Measurements from ENCODE around the gene BTN3A1. TPM values are rescaled to one million over a fixed set of nuclear protein-coding genes. Genes with fewer than 3 reads are reported as not detected.
"Not testable (repeated sequence)": the region's sequence is repeated elsewhere in the genome, so short reads cannot be mapped to it uniquely, and the experiment has no call there.

Gene BTN3A1
- total and polyA plus RNA-seq, 2 experiments from 2014 or later = 12.9 to 18.4 TPM

GRCh38 chr6:26377719-26378118 is 24.4 kb upstream of the BTN3A1 start:
- H3K27ac ChIP-seq = no peak overlapping the region
- no peaks in the 10 kb centered on the region for H3K27me3 ChIP-seq

GRCh38 chr6:26378143-26378542 is 23.9 kb upstream of the BTN3A1 start:
- not testable (repeated sequence) for H2AFZ ChIP-seq; H3K4me1 ChIP-seq (ENCODE audit: insufficient read depth); H4K20me1 ChIP-seq (ENCODE audit: insufficient read depth, poor library complexity, severe bottlenecking); DNase-seq (ENCODE audit: low spot score); H3K9me2 ChIP-seq (replicated peaks; ENCODE audit: insufficient read depth); H3K27me3 ChIP-seq; H3K9me3 ChIP-seq (ENCODE audit: low read depth); H3K27ac ChIP-seq; H3K4me2 ChIP-seq; H3K79me2 ChIP-seq; H3K36me3 ChIP-seq (replicated peaks; ENCODE audit: insufficient read depth, low read depth); H3K4me3 ChIP-seq

More at GRCh38 chr6:26377719-26378118, 24.4 kb upstream of the BTN3A1 start:
- no peak overlapping the region for H3K4me2 ChIP-seq
- WGBS (ENCODE audit: low lambda C conversion rate, missing lambda C conversion rate) = 63% methylated on average over 3 of the region's 3 CpGs
- no peaks in the 10 kb centered on the region for H3K9me2 ChIP-seq (replicated peaks; ENCODE audit: insufficient read depth)
- DNase-seq (ENCODE audit: low spot score) = no peak
- TF ChIP-seq EZH2phosphoT487 (IDR thresholded peaks at IDR 0.05; ENCODE audit: low read depth, severe bottlenecking, unreplicated experiment) (no peak), CTCF (IDR thresholded peaks at IDR 0.05; ENCODE audit: poor library complexity) (no peak), EZH2 (IDR thresholded peaks at IDR 0.05; ENCODE audit: borderline replicate concordance) (no peak)
- no peak overlapping the region for H3K4me3 ChIP-seq
- H3K4me1 ChIP-seq (ENCODE audit: insufficient read depth) = no peaks in the 10 kb centered on the region
- H3K9me3 ChIP-seq (ENCODE audit: low read depth) = no peaks in the 10 kb centered on the region
- H3K79me2 ChIP-seq = no peaks in the 10 kb centered on the region
- H3K36me3 ChIP-seq (replicated peaks; ENCODE audit: insufficient read depth, low read depth) = no peaks in the 10 kb centered on the region
- H2AFZ ChIP-seq = no peak overlapping the region
- H4K20me1 ChIP-seq (ENCODE audit: insufficient read depth, poor library complexity, severe bottlenecking) = no peaks in the 10 kb centered on the region

- Histone ChIP-seq H3K79me2 (peaks cover 2% of the 10 kb centered on the region), H3K9me3 (ENCODE audit: low read depth) (no peaks in the 10 kb centered on the region), H3K27ac (no peak overlapping the region), H3K9me2 (replicated peaks; ENCODE audit: insufficient read depth) (no peaks in the 10 kb centered on the region), H3K27me3 (no peaks in the 10 kb centered on the region), H3K4me2 (no peak overlapping the region), H4K20me1 (ENCODE audit: insufficient read depth, poor library complexity, severe bottlenecking) (no peaks in the 10 kb centered on the region), H3K4me3 (no peak overlapping the region), H3K36me3 (replicated peaks; ENCODE audit: insufficient read depth, low read depth) (no peaks in the 10 kb centered on the region), H3K4me1 (ENCODE audit: insufficient read depth) (peaks cover 4% of the 10 kb centered on the region), H2AFZ (no peak overlapping the region)
- DNase-seq (ENCODE audit: low spot score) = no peak
- 49% methylated on average over 3 of the region's 3 CpGs for WGBS (ENCODE audit: low lambda C conversion rate, missing lambda C conversion rate)
- TF ChIP-seq CTCF (IDR thresholded peaks at IDR 0.05; ENCODE audit: poor library complexity) (no peak), EZH2phosphoT487 (IDR thresholded peaks at IDR 0.05; ENCODE audit: low read depth, severe bottlenecking, unreplicated experiment) (no peak), EZH2 (IDR thresholded peaks at IDR 0.05; ENCODE audit: borderline replicate concordance) (no peak)
Measured at GRCh38 chr6:26379292-26379691, 22.8 kb upstream of the BTN3A1 start.

GRCh38 chr6:26379740-26380139 is 22.3 kb upstream of the BTN3A1 start:
- Histone ChIP-seq H3K27me3 (no peaks in the 10 kb centered on the region), H3K27ac (no peak overlapping the region), H4K20me1 (ENCODE audit: insufficient read depth, poor library complexity, severe bottlenecking) (no peaks in the 10 kb centered on the region), H3K4me2 (no peak overlapping the region), H3K9me3 (ENCODE audit: low read depth) (no peaks in the 10 kb centered on the region), H3K4me3 (no peak overlapping the region), H3K36me3 (replicated peaks; ENCODE audit: insufficient read depth, low read depth) (no peaks in the 10 kb centered on the region), H3K4me1 (ENCODE audit: insufficient read depth) (peaks cover 4% of the 10 kb centered on the region), H2AFZ (no peak overlapping the region), H3K9me2 (replicated peaks; ENCODE audit: insufficient read depth) (no peaks in the 10 kb centered on the region), H3K79me2 (peaks cover 7% of the 10 kb centered on the region)
- TF ChIP-seq EZH2 (IDR thresholded peaks at IDR 0.05; ENCODE audit: borderline replicate concordance) (no peak), EZH2phosphoT487 (IDR thresholded peaks at IDR 0.05; ENCODE audit: low read depth, severe bottlenecking, unreplicated experiment) (no peak), CTCF (IDR thresholded peaks at IDR 0.05; ENCODE audit: poor library complexity) (no peak)
- no peak for DNase-seq (ENCODE audit: low spot score)
